Endodermal cell (in vitro differentiated cells): ENCODE measurements around the gene ORM1. TPM values are rescaled to one million over a fixed set of nuclear protein-coding genes. Genes with fewer than 3 reads are reported as not detected.

Experiments
- DNase-seq: peaks from one replicate; pipeline ENCODE4 v3.0.0-alpha.2; 2017
- H3K27ac ChIP-seq: 2 replicates; pipeline ENCODE4 v1.5.1; 2013; ENCODE audit warnings: mild to moderate bottlenecking, low read depth, low read length, moderate library complexity
- H3K27me3 ChIP-seq: 2 replicates; pipeline ENCODE4 v1.6.1; 2013; ENCODE audit warnings: mild to moderate bottlenecking, low read length, moderate library complexity; ENCODE audit not compliant: insufficient read depth, control insufficient read depth, poor library complexity, severe bottlenecking
- H3K36me3 ChIP-seq: 2 replicates; pipeline ENCODE4 v1.7.0; 2013; ENCODE audit warnings: mild to moderate bottlenecking, low read length, moderate library complexity; ENCODE audit not compliant: control insufficient read depth, insufficient read depth
- H3K4me1 ChIP-seq: one replicate; pipeline ENCODE4 v1.7.0; 2013; ENCODE audit warnings: low read length; ENCODE audit not compliant: control insufficient read depth, insufficient read depth
- H3K4me3 ChIP-seq: 2 replicates; pipeline ENCODE4 v1.5.1; 2013; ENCODE audit warnings: mild to moderate bottlenecking, low read length, moderate library complexity
- H3K9ac ChIP-seq: 2 replicates; pipeline ENCODE4 v1.6.1; 2013; ENCODE audit warnings: mild to moderate bottlenecking, low read length, moderate library complexity; ENCODE audit not compliant: poor library complexity, severe bottlenecking; ENCODE audit errors: extremely low read depth
- H3K9me3 ChIP-seq: 2 replicates; pipeline ENCODE4 v1.6.1; 2013; ENCODE audit warnings: mild to moderate bottlenecking, low read length, moderate library complexity; ENCODE audit not compliant: control insufficient read depth
- H3K27ac Mint-ChIP-seq: 2 replicates; pipeline ENCODE4 v1.8.0; 2020; ENCODE audit warnings: mixed read lengths
- H3K27me3 Mint-ChIP-seq: 2 replicates; pipeline ENCODE4 v1.8.0; 2021; ENCODE audit warnings: mild to moderate bottlenecking, mixed read lengths; ENCODE audit not compliant: insufficient read depth
- H3K36me3 Mint-ChIP-seq: 2 replicates; pipeline ENCODE4 v1.8.0; 2020; ENCODE audit warnings: low read depth, mixed read lengths
- H3K4me1 Mint-ChIP-seq: 2 replicates; pipeline ENCODE4 v1.8.0; 2020; ENCODE audit warnings: mixed read lengths
- H3K4me3 Mint-ChIP-seq: 2 replicates; pipeline ENCODE4 v1.8.0; 2020; ENCODE audit warnings: mild to moderate bottlenecking, moderate library complexity, mixed read lengths
- H3K9me3 Mint-ChIP-seq: 2 replicates; pipeline ENCODE4 v1.8.0; 2020; ENCODE audit warnings: mild to moderate bottlenecking, mixed read lengths
- WGBS, 2 experiments: methylation state at CpG; one replicate each; pipeline versions ENCODE4 v1.1.5 to v1.1.7; 2013; ENCODE audit warnings: missing lambda C conversion rate in 2 of 2, mixed read lengths in 1 of 2; ENCODE audit not compliant: insufficient coverage in 1 of 2, insufficient read length in 1 of 2; 5-methylcytosine and 5-hydroxymethylcytosine counted together
- total RNA-seq, 2 donors: library from RNA; stranded (reverse); fragmentation: NEBNext Ultra II Directional in 1 of 2; extraction: Animal tissue kit (Norgen Biotek cat#: 25700) in 1 of 2; gene quantifications; 2 replicates in 1 of 2; 3 replicates in 1 of 2; pipeline ENCODE4 v1.2.1, GENCODE V29; 2021
- TF ChIP-seq, protein P1 (sequence below): fragments of 200-600 bp; sonication (generic); conservative IDR thresholded peaks from 2 replicates; pipeline ENCODE4 v1.5.0; 2021; ENCODE audit warnings: antibody characterized with exemption, mild to moderate bottlenecking

The ORM1 gene
- total RNA-seq, 2 donors from 2014 or later, result 0.59 TPM; not detected in 1

DNA sequence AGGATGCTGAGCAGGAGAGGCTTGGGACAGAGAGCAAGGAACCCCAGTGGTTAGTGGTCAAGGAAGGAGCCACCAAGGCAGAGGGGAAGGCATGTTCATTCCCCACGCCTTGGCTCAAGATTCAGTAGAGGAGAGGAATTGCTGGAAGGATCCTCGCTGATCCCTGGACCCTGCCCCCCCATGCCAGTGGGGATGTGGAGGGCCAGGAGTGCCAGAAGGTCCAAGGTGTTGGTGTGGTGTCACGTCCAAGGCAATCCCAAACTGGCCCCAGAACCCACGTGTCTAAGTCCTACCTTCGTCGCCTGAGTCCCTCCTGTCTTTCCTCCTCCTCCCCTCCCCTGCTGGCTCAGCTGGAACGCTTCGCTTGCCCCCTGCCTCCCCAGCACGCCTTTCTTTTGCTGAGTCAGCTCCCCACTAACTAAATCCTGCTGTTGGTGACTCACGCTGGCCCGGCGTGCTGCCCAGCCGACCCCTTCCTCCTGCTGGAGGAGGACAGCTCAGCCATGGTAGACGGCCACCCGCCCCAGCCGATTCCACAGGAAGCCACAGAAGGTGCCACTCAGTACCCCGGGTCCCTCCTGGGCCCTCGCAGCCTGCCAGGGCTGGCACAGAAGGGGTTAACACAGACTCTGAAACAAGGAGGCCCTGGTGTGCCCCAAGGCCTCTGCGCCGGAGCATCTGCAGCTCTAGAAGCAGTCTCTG, 37.6 kb upstream of the ORM1 start:
- DNase-seq, result peak; percentile 52
- H3K9me3 Mint-ChIP-seq, result no peaks in the 10 kb centered on the region
- no peaks in the 10 kb centered on the region for H3K4me1 Mint-ChIP-seq
- H3K9me3 ChIP-seq, result no peaks in the 10 kb centered on the region
- peaks cover 48% of the 10 kb centered on the region for H3K36me3 ChIP-seq
- 66 to 83% methylated on average over 18 to 20 of the region's 20 CpGs for WGBS, 2 experiments
- no peak overlapping the region for H3K27ac Mint-ChIP-seq
- no peaks in the 10 kb centered on the region for H3K4me1 ChIP-seq
- H3K27me3 Mint-ChIP-seq, result no peaks in the 10 kb centered on the region
- no peak overlapping the region for H3K4me3 ChIP-seq
- TF ChIP-seq, protein P1, sequence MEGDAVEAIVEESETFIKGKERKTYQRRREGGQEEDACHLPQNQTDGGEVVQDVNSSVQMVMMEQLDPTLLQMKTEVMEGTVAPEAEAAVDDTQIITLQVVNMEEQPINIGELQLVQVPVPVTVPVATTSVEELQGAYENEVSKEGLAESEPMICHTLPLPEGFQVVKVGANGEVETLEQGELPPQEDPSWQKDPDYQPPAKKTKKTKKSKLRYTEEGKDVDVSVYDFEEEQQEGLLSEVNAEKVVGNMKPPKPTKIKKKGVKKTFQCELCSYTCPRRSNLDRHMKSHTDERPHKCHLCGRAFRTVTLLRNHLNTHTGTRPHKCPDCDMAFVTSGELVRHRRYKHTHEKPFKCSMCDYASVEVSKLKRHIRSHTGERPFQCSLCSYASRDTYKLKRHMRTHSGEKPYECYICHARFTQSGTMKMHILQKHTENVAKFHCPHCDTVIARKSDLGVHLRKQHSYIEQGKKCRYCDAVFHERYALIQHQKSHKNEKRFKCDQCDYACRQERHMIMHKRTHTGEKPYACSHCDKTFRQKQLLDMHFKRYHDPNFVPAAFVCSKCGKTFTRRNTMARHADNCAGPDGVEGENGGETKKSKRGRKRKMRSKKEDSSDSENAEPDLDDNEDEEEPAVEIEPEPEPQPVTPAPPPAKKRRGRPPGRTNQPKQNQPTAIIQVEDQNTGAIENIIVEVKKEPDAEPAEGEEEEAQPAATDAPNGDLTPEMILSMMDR, result no peak
- no peak overlapping the region for H3K27ac ChIP-seq
- H3K4me3 Mint-ChIP-seq, result no peak overlapping the region
- peaks cover 11% of the 10 kb centered on the region for H3K36me3 Mint-ChIP-seq
- H3K27me3 ChIP-seq, result no peaks in the 10 kb centered on the region
- no peak overlapping the region for H3K9ac ChIP-seq

DNA sequence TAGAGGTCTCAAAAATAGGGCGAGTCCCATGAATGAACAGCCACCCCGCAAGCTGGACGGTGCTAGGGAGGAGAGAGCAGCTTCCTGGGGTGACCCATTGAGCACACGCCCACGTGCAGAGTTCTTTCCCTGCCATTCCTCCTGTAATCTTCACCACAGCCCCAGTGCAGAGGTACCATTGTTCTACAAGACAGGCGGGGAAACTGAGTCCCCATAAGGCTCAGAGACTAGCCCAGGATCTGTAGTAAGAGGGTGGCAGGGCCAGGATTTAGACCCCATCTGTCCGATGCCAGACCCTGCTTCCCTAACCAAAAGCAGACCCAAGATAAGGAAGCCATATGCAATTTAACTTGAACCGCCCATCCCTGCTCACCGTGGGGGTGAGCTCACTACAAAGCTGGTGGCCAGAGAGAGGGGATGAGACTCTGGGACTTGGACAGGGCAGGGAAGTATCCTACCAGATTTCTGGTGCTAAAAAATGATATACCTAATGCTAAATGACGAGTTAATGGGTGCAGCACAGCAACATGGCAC, 36.7 kb upstream of the ORM1 start:
- Mint-ChIP-seq H3K9me3 (no peaks in the 10 kb centered on the region), H3K4me3 (no peak overlapping the region), H3K36me3 (peaks cover 12% of the 10 kb centered on the region), H3K27me3 (no peaks in the 10 kb centered on the region), H3K4me1 (no peaks in the 10 kb centered on the region), H3K27ac (no peak overlapping the region)
- H3K4me1 ChIP-seq, result no peaks in the 10 kb centered on the region
- H3K4me3 ChIP-seq, result no peak overlapping the region
- no peak overlapping the region for H3K27ac ChIP-seq
- WGBS, 2 experiments, result 89 to 90% methylated on average over 5 to 9 of the region's 10 CpGs
- no peak overlapping the region for H3K9ac ChIP-seq
- H3K9me3 ChIP-seq, result no peaks in the 10 kb centered on the region
- H3K27me3 ChIP-seq, result no peaks in the 10 kb centered on the region
- H3K36me3 ChIP-seq, result peaks cover 41% of the 10 kb centered on the region
- peak; percentile 29 for DNase-seq
- TF ChIP-seq, protein P1, result no peak

DNA sequence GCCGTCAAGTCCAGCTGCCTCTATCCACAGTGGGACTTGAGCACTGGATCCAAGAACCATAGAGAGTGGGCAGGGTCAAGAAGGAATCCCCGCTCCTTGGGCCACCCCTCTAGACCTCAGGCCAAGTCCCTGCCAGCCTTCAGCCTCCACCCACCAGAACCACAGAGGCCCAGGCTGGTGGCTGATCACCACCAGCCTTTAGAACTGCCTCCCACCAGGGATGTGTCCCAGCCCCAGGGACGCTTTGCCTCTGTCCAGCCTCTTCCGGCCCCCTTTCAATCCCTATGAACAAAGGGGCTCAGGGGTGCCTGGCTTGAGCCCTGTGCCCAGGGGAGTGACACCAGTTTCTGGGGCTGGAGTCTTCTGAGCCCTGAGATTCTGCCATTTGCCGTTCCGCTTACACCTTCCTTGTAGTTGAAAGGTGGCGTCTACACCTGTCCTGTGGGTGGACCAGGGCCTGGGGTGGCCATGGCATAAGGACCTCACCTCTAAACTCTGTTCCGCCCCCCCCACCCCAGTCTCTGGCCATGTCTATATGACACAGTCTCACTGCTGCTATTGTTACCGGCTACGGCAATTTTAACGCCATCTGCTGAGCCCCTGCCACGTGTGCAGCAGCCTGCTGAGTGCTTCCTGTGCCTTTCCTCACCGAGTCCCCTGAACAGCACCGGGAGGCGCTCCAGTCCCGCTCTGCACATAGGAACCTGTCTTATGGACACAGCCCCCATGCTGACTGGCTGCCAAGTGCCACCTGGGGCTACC, 35.7 kb upstream of the ORM1 start:
- Histone ChIP-seq H3K9ac (no peak overlapping the region), H3K4me1 (no peaks in the 10 kb centered on the region), H3K9me3 (no peaks in the 10 kb centered on the region), H3K36me3 (peaks cover 37% of the 10 kb centered on the region), H3K4me3 (no peak overlapping the region), H3K27ac (no peak overlapping the region), H3K27me3 (no peaks in the 10 kb centered on the region)
- Mint-ChIP-seq H3K27ac (no peak overlapping the region), H3K27me3 (no peaks in the 10 kb centered on the region), H3K36me3 (peaks cover 12% of the 10 kb centered on the region), H3K9me3 (no peaks in the 10 kb centered on the region), H3K4me3 (no peak overlapping the region), H3K4me1 (no peaks in the 10 kb centered on the region)
- TF ChIP-seq, protein P1, result no peak
- 93 to 98% methylated on average over 7 to 16 of the region's 16 CpGs for WGBS, 2 experiments
- DNase-seq, result peak; percentile 54
